Measurements from ENCODE around the gene DEFB128.

GRCh38 chr20:152131-152530 is 37.4 kb downstream of the DEFB128 start:
- TF ChIP-seq, protein P1, sequence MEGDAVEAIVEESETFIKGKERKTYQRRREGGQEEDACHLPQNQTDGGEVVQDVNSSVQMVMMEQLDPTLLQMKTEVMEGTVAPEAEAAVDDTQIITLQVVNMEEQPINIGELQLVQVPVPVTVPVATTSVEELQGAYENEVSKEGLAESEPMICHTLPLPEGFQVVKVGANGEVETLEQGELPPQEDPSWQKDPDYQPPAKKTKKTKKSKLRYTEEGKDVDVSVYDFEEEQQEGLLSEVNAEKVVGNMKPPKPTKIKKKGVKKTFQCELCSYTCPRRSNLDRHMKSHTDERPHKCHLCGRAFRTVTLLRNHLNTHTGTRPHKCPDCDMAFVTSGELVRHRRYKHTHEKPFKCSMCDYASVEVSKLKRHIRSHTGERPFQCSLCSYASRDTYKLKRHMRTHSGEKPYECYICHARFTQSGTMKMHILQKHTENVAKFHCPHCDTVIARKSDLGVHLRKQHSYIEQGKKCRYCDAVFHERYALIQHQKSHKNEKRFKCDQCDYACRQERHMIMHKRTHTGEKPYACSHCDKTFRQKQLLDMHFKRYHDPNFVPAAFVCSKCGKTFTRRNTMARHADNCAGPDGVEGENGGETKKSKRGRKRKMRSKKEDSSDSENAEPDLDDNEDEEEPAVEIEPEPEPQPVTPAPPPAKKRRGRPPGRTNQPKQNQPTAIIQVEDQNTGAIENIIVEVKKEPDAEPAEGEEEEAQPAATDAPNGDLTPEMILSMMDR (IDR thresholded peaks at IDR 0.05; ENCODE audit: insufficient read depth, low read length) = no peak
- TF ChIP-seq POLR2AphosphoS5 (IDR thresholded peaks at IDR 0.05; ENCODE audit: low read depth) = no peak

Measured in HL-60 (cell line).